NB4 (cell line): ENCODE results near the gene GNG7.

ENCODE experiments used
- POLR2A ChIP-seq: IDR thresholded peaks from 2 replicates; pipeline ENCODE4 v1.6.1; 2011; ENCODE audit warnings: mild to moderate bottlenecking; ENCODE audit not compliant: insufficient read length; ENCODE audit errors: extremely low read depth
- TF ChIP-seq, protein P1 (sequence below): IDR thresholded peaks from one replicate; pipeline ENCODE4 v1.5.1; 2012; ENCODE audit warnings: low read depth, low read length
- TF ChIP-seq, protein P2 (sequence below): IDR thresholded peaks from 2 replicates; pipeline ENCODE4 v1.6.1; 2011; ENCODE audit warnings: low read depth, low read length

DNA sequence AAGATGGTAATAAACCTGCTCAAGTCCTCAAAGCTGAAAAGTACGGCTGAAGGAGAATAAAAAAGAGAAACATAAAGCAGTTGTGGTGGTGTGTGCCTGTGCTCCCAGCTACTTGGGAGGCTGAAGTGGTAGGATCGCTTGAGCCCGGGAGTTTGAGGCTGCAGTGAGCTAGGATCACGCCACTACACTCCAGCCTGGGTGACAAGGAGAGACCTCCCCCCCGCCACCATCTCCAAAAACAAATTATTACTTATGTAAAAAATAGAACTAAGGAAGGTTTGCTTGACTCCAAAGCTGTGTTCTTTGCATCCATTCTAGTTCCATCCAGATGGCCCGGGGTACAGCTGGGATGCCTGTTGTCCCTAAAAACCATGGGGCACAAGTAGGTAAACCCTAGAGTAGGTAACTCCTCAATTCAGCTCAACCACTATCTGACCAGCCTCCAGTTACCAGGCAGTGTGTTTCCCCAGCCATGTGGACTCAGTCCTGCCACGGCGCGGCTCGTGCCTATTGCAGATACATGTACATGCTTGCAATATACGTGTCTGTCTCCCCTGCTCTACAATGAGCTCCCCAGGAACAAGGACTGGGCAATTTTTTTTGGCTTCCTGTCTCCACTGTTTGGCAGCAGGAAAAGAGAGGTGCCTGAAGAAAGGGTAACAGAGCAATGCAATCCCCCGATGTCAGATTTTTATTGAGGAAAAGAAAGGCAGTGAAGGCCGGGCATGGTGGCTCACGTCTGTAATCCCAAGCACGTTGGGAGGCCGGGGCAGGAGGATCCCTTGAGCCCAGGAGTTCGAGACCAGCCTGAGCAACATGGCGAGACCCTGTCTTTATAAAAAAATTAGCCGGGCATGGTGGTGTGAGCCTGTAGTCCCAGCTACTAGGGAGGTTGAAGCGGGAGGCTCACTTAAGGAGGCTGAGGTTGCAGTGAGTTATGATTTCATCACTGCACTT lies 101.3 kb downstream of the GNG7 start:
- TF ChIP-seq, protein P1, sequence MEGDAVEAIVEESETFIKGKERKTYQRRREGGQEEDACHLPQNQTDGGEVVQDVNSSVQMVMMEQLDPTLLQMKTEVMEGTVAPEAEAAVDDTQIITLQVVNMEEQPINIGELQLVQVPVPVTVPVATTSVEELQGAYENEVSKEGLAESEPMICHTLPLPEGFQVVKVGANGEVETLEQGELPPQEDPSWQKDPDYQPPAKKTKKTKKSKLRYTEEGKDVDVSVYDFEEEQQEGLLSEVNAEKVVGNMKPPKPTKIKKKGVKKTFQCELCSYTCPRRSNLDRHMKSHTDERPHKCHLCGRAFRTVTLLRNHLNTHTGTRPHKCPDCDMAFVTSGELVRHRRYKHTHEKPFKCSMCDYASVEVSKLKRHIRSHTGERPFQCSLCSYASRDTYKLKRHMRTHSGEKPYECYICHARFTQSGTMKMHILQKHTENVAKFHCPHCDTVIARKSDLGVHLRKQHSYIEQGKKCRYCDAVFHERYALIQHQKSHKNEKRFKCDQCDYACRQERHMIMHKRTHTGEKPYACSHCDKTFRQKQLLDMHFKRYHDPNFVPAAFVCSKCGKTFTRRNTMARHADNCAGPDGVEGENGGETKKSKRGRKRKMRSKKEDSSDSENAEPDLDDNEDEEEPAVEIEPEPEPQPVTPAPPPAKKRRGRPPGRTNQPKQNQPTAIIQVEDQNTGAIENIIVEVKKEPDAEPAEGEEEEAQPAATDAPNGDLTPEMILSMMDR, result no peak
- TF ChIP-seq, protein P2, sequence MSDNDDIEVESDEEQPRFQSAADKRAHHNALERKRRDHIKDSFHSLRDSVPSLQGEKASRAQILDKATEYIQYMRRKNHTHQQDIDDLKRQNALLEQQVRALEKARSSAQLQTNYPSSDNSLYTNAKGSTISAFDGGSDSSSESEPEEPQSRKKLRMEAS, result no peak
- TF ChIP-seq POLR2A, result no peak
